Measurements from ENCODE around the gene ZP1.

GRCh38 chr11:60862171-60862570 lies 5.2 kb upstream of the ZP1 start:
- TF ChIP-seq PHF20 (CRISPR knock-in tag; IDR thresholded peaks at IDR 0.05), result no peak
- no peak for TF ChIP-seq EZH2 (conservative IDR thresholded peaks at IDR 0.05; ENCODE audit: low read depth, low read length)
- no peak for TF ChIP-seq NR2F2 (IDR thresholded peaks at IDR 0.05; ENCODE audit: borderline replicate concordance, low read depth)
- TF ChIP-seq POLR2AphosphoS5 (IDR thresholded peaks at IDR 0.05; ENCODE audit: low read depth, low read length), result no peak
- no peak for TF ChIP-seq NFKBIZ (CRISPR knock-in tag; IDR thresholded peaks at IDR 0.05)
